SU-DHL-6 (cell line): Measurements from ENCODE around the gene TMEM169.
"Not testable (repeated sequence)": the region's sequence is repeated elsewhere in the genome, so short reads cannot be mapped to it uniquely, and the experiment has no call there.

Source experiments
- H2AFZ ChIP-seq: fragments of 200-600 bp; sonication (generic); 2 replicates; pipeline ENCODE4 v1.6.1; 2014; ENCODE audit warnings: low read depth, mild to moderate bottlenecking, moderate library complexity, mixed read lengths, antibody characterized with exemption, low read length; ENCODE audit not compliant: severe bottlenecking
- H3F3A ChIP-seq: fragments of 200-600 bp; shearing (Covaris generic); 2 replicates; pipeline ENCODE4 v1.6.0; 2016; ENCODE audit warnings: antibody characterized with exemption, mild to moderate bottlenecking; ENCODE audit not compliant: insufficient read depth
- H3K27ac ChIP-seq: fragments of 200-600 bp; sonication (generic); 2 replicates; pipeline ENCODE4 v1.5.1; 2016; ENCODE audit warnings: low read depth, mild to moderate bottlenecking, low read length, moderate library complexity, mixed read lengths
- H3K27me3 ChIP-seq: fragments of 200-600 bp; sonication (generic), shearing (Covaris generic); 2 replicates; pipeline ENCODE4 v1.6.0; 2014; ENCODE audit warnings: mild to moderate bottlenecking, low read length
- H3K36me3 ChIP-seq: fragments of 200-600 bp; sonication (generic); 2 replicates; pipeline ENCODE4 v1.6.1; 2014; ENCODE audit warnings: mild to moderate bottlenecking, low read length, mixed read lengths
- H3K4me2 ChIP-seq: fragments of 300-600, 200-600 bp; shearing (Covaris generic), sonication (generic); 2 replicates; pipeline ENCODE4 v1.6.0; 2014; ENCODE audit warnings: low read length, low read depth, mild to moderate bottlenecking; ENCODE audit not compliant: poor library complexity, severe bottlenecking
- H3K4me3 ChIP-seq: fragments of 200-600 bp; sonication (generic); 2 replicates; pipeline ENCODE4 v1.5.1; 2014; ENCODE audit warnings: antibody characterized with exemption, low read length, mild to moderate bottlenecking, mixed read lengths; ENCODE audit not compliant: insufficient read depth, poor library complexity, severe bottlenecking
- H3K79me2 ChIP-seq: fragments of 200-600 bp; sonication (generic); 2 replicates; pipeline ENCODE4 v1.6.1; 2014; ENCODE audit warnings: mild to moderate bottlenecking, low read length, moderate library complexity; ENCODE audit not compliant: insufficient read depth
- H3K9ac ChIP-seq: fragments of 200-600 bp; sonication (generic); 2 replicates; pipeline ENCODE4 v1.7.0; 2014; ENCODE audit warnings: mild to moderate bottlenecking, low read length
- H3K9me2 ChIP-seq: fragments of 200-600 bp; sonication (generic); replicated peaks from 2 replicates; pipeline ENCODE4 v1.6.1; 2014; ENCODE audit warnings: low read length; ENCODE audit not compliant: insufficient read depth
- H3K9me3 ChIP-seq: fragments of 200-600 bp; sonication (generic); 2 replicates; pipeline ENCODE4 v1.6.1; 2014; ENCODE audit warnings: low read length, mixed read lengths; ENCODE audit not compliant: insufficient read depth
- H4K20me1 ChIP-seq: fragments of 200-600 bp; sonication (generic); 2 replicates; pipeline ENCODE4 v1.6.1; 2014; ENCODE audit warnings: low read depth, mild to moderate bottlenecking, antibody characterized with exemption, low read length, moderate library complexity, mixed read lengths
- EZH2phosphoT487 ChIP-seq: fragments of 200-600 bp; sonication (generic), shearing (Covaris generic); conservative IDR thresholded peaks from 2 replicates; pipeline ENCODE4 v1.6.1; 2018; ENCODE audit warnings: mild to moderate bottlenecking, antibody characterized with exemption, low read length, moderate library complexity, mixed read lengths
- TF ChIP-seq, protein P1 (sequence below): fragments of 200-600 bp; sonication (generic); IDR thresholded peaks from one replicate; pipeline ENCODE4 v1.5.1; 2017; ENCODE audit warnings: antibody characterized with exemption, mild to moderate bottlenecking, low read length, moderate library complexity; ENCODE audit not compliant: insufficient read depth, poor library complexity, severe bottlenecking

The TMEM169 gene

GRCh38 chr2:216074794-216075193 lies 6.9 kb upstream of the TMEM169 start:
- H3K9me2 ChIP-seq: no peaks in the 10 kb centered on the region
- no peak for TF ChIP-seq EZH2phosphoT487
- TF ChIP-seq, protein P1, sequence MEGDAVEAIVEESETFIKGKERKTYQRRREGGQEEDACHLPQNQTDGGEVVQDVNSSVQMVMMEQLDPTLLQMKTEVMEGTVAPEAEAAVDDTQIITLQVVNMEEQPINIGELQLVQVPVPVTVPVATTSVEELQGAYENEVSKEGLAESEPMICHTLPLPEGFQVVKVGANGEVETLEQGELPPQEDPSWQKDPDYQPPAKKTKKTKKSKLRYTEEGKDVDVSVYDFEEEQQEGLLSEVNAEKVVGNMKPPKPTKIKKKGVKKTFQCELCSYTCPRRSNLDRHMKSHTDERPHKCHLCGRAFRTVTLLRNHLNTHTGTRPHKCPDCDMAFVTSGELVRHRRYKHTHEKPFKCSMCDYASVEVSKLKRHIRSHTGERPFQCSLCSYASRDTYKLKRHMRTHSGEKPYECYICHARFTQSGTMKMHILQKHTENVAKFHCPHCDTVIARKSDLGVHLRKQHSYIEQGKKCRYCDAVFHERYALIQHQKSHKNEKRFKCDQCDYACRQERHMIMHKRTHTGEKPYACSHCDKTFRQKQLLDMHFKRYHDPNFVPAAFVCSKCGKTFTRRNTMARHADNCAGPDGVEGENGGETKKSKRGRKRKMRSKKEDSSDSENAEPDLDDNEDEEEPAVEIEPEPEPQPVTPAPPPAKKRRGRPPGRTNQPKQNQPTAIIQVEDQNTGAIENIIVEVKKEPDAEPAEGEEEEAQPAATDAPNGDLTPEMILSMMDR: no peak
- H3F3A ChIP-seq: no peaks in the 10 kb centered on the region
- H2AFZ ChIP-seq: no peak overlapping the region
- H3K79me2 ChIP-seq: no peaks in the 10 kb centered on the region
- no peak overlapping the region for H3K9ac ChIP-seq
- no peaks in the 10 kb centered on the region for H3K36me3 ChIP-seq
- H3K27ac ChIP-seq: no peak overlapping the region
- H3K9me3 ChIP-seq: no peaks in the 10 kb centered on the region
- no peaks in the 10 kb centered on the region for H3K27me3 ChIP-seq
- H3K4me3 ChIP-seq: no peak overlapping the region
- H3K4me2 ChIP-seq: no peak overlapping the region
- no peaks in the 10 kb centered on the region for H4K20me1 ChIP-seq

- no peak overlapping the region for H3K4me3 ChIP-seq
- TF ChIP-seq, protein P1: no peak
- no peak for TF ChIP-seq EZH2phosphoT487
- H3K9me2 ChIP-seq: no peaks in the 10 kb centered on the region
- no peak overlapping the region for H3K27ac ChIP-seq
- no peaks in the 10 kb centered on the region for H4K20me1 ChIP-seq
- no peak overlapping the region for H3K4me2 ChIP-seq
- no peaks in the 10 kb centered on the region for H3K27me3 ChIP-seq
- no peaks in the 10 kb centered on the region for H3F3A ChIP-seq
- no peak overlapping the region for H2AFZ ChIP-seq
- H3K9ac ChIP-seq: no peak overlapping the region
- no peaks in the 10 kb centered on the region for H3K36me3 ChIP-seq
- no peaks in the 10 kb centered on the region for H3K79me2 ChIP-seq
- H3K9me3 ChIP-seq: no peaks in the 10 kb centered on the region
Observed at GRCh38 chr2:216075510-216076485, 5.9 kb upstream of the TMEM169 start.

DNA sequence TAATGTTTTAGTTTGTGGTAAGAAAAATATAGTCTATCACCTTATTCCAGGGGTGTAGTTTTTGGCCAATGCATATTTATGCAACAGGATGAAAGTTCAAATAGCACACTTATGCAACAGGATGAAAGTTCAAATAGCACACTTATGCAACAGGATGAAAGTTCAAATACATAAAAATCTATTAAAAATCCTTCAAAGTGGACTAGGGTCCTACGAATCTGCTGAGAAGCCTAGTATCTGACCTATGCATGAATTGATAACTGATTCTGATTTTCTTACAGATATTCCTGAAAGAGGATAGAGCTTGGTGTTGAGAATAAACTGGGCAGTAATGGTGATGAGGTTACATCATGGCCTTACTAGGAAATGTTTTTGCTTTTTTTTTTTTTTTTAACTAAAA lies 2.9 kb upstream of the TMEM169 start:
- H3K4me2 ChIP-seq: no peak overlapping the region
- H3K9ac ChIP-seq: no peak overlapping the region
- H3K9me2 ChIP-seq: no peaks in the 10 kb centered on the region
- no peak overlapping the region for H3K4me3 ChIP-seq
- H4K20me1 ChIP-seq: no peaks in the 10 kb centered on the region
- no peak for TF ChIP-seq EZH2phosphoT487
- TF ChIP-seq, protein P1: no peak
- H3F3A ChIP-seq: no peaks in the 10 kb centered on the region
- no peak overlapping the region for H3K27ac ChIP-seq
- H3K9me3 ChIP-seq: no peaks in the 10 kb centered on the region
- no peaks in the 10 kb centered on the region for H3K79me2 ChIP-seq
- no peaks in the 10 kb centered on the region for H3K27me3 ChIP-seq
- no peak overlapping the region for H2AFZ ChIP-seq
- H3K36me3 ChIP-seq: no peaks in the 10 kb centered on the region

- not testable (repeated sequence) for H3F3A ChIP-seq, H4K20me1 ChIP-seq, H3K36me3 ChIP-seq, H3K79me2 ChIP-seq, H3K27me3 ChIP-seq, H2AFZ ChIP-seq, H3K4me3 ChIP-seq, H3K27ac ChIP-seq, H3K9me3 ChIP-seq, H3K9me2 ChIP-seq, H3K9ac ChIP-seq, H3K4me2 ChIP-seq
Observed at GRCh38 chr2:216080048-216080447, 1.7 kb upstream of the TMEM169 start.
